ENCODE results near the gene KRTAP9-1. TPM values are rescaled to one million over a fixed set of nuclear protein-coding genes. Genes with fewer than 3 reads are reported as not detected.
"Not testable (repeated sequence)": the region's sequence is repeated elsewhere in the genome, so short reads cannot be mapped to it uniquely, and the experiment has no call there.

Gene KRTAP9-1
- total RNA-seq, 1 donor from 2014 or later: not detected

- H3K36me3 Mint-ChIP-seq (ENCODE audit: low read depth): no peaks in the 10 kb centered on the region
- H3K27me3 Mint-ChIP-seq (ENCODE audit: low read depth): peaks cover 65% of the 10 kb centered on the region
- no peak overlapping the region for H3K27ac Mint-ChIP-seq (ENCODE audit: unreplicated experiment)
- H3K9me3 Mint-ChIP-seq: no peaks in the 10 kb centered on the region
- TF ChIP-seq CTCF (conservative IDR thresholded peaks at IDR 0.05): no peak
- no peak for DNase-seq (ENCODE audit: low read depth, low spot score)
- no peak overlapping the region for H3K4me3 Mint-ChIP-seq
- no peaks in the 10 kb centered on the region for H3K4me1 Mint-ChIP-seq
Measured at GRCh38 chr17:41231731-41232130, 42.0 kb downstream of the KRTAP9-1 start.

- not testable (repeated sequence) for DNase-seq (ENCODE audit: low read depth, low spot score); H3K4me1 Mint-ChIP-seq; H3K36me3 Mint-ChIP-seq (ENCODE audit: low read depth); H3K4me3 Mint-ChIP-seq; H3K27ac Mint-ChIP-seq (ENCODE audit: unreplicated experiment); H3K9me3 Mint-ChIP-seq
- peaks cover 69% of the 10 kb centered on the region for H3K27me3 Mint-ChIP-seq (ENCODE audit: low read depth)
Measured at GRCh38 chr17:41232399-41233105, 42.9 kb downstream of the KRTAP9-1 start, which contains the start of gene KRTAP9-3. Gene KRTAP9-3 (plus strand): TSS chr17:41232449. CDS start chr17:41232502, 53 bp downstream.

- H3K27ac Mint-ChIP-seq (ENCODE audit: unreplicated experiment); H3K4me3 Mint-ChIP-seq: not testable (repeated sequence)
- peaks cover 67% of the 10 kb centered on the region for H3K27me3 Mint-ChIP-seq (ENCODE audit: low read depth)
Measured at GRCh38 chr17:41237116-41237515, 47.4 kb downstream of the KRTAP9-1 start.

GRCh38 chr17:41237949-41238437 lies 48.3 kb downstream of the KRTAP9-1 start, which contains the start of gene KRTAP9-8:
Gene KRTAP9-8 (plus strand): TSS chr17:41237999. CDS start chr17:41238052, 53 bp downstream.
- H3K4me1 Mint-ChIP-seq; H3K27ac Mint-ChIP-seq (ENCODE audit: unreplicated experiment); H3K9me3 Mint-ChIP-seq; DNase-seq (ENCODE audit: low read depth, low spot score); H3K36me3 Mint-ChIP-seq (ENCODE audit: low read depth); H3K4me3 Mint-ChIP-seq: not testable (repeated sequence)
- H3K27me3 Mint-ChIP-seq (ENCODE audit: low read depth): peaks cover 69% of the 10 kb centered on the region

More at GRCh38 chr17:41237116-41237515, 47.4 kb downstream of the KRTAP9-1 start:
- not testable (repeated sequence) for DNase-seq (ENCODE audit: low read depth, low spot score); H3K36me3 Mint-ChIP-seq (ENCODE audit: low read depth); H3K4me1 Mint-ChIP-seq; H3K9me3 Mint-ChIP-seq

Other genes with a start within 250 kb of the KRTAP9-1 start
- gene KRT39, start 222.9 kb upstream of the KRTAP9-1 start, total RNA-seq: not detected in 2 replicates
- not detected in 2 replicates for gene KRT40, start 205.6 kb upstream of the KRTAP9-1 start, total RNA-seq
- gene KRTAP3-3, start 195.7 kb upstream of the KRTAP9-1 start, total RNA-seq: not detected in 2 replicates
- gene KRTAP3-2, start 190.0 kb upstream of the KRTAP9-1 start, total RNA-seq: not detected in 2 replicates
- gene KRTAP3-1, start 180.8 kb upstream of the KRTAP9-1 start, total RNA-seq: not detected in 2 replicates
- not detected in 2 replicates for gene KRTAP1-5, start 162.7 kb upstream of the KRTAP9-1 start, total RNA-seq
- not detected in 2 replicates for gene KRTAP1-4, start 159.7 kb upstream of the KRTAP9-1 start, total RNA-seq
- gene KRTAP1-3, start 155.0 kb upstream of the KRTAP9-1 start, total RNA-seq: not detected in 2 replicates
- not detected in 2 replicates for gene KRTAP1-1, start 148.4 kb upstream of the KRTAP9-1 start, total RNA-seq
- gene KRTAP2-1, start 142.6 kb upstream of the KRTAP9-1 start, total RNA-seq: not detected in 2 replicates
- not detected in 2 replicates for gene KRTAP2-2, start 134.7 kb upstream of the KRTAP9-1 start, total RNA-seq
- gene KRTAP2-3, start 129.8 kb upstream of the KRTAP9-1 start, total RNA-seq: not detected in 2 replicates
- not detected in 2 replicates for gene KRTAP2-4, start 124.0 kb upstream of the KRTAP9-1 start, total RNA-seq
- gene KRTAP4-7, start 105.7 kb upstream of the KRTAP9-1 start, total RNA-seq: not detected in 2 replicates
- not detected in 2 replicates for gene KRTAP4-8, start 91.7 kb upstream of the KRTAP9-1 start, total RNA-seq
- gene KRTAP4-16, start 87.7 kb upstream of the KRTAP9-1 start, total RNA-seq: not detected in 2 replicates
- not detected in 2 replicates for gene KRTAP4-9, start 84.5 kb upstream of the KRTAP9-1 start, total RNA-seq
- not detected in 2 replicates for gene KRTAP4-11, start 71.5 kb upstream of the KRTAP9-1 start, total RNA-seq
- not detected in 2 replicates for gene KRTAP4-12, start 65.7 kb upstream of the KRTAP9-1 start, total RNA-seq
- not detected in 2 replicates for gene KRTAP4-6, start 49.3 kb upstream of the KRTAP9-1 start, total RNA-seq
- gene KRTAP4-5, start 40.1 kb upstream of the KRTAP9-1 start, total RNA-seq: not detected in 2 replicates
- gene KRTAP4-4, start 29.1 kb upstream of the KRTAP9-1 start, total RNA-seq: not detected in 2 replicates
- gene KRTAP4-3, start 21.7 kb upstream of the KRTAP9-1 start, total RNA-seq: not detected in 2 replicates
- gene KRTAP4-2, start 11.7 kb upstream of the KRTAP9-1 start, total RNA-seq: not detected in 2 replicates
- not detected in 2 replicates for gene KRTAP4-1, start 5.0 kb upstream of the KRTAP9-1 start, total RNA-seq
- not detected in 2 replicates for gene KRTAP9-2, start 36.8 kb downstream of the KRTAP9-1 start, total RNA-seq
- not detected in 2 replicates for gene KRTAP9-3, start 42.6 kb downstream of the KRTAP9-1 start, total RNA-seq
- not detected in 2 replicates for gene KRTAP9-8, start 48.1 kb downstream of the KRTAP9-1 start, total RNA-seq
- gene KRTAP9-4, start 59.8 kb downstream of the KRTAP9-1 start, total RNA-seq: not detected in 2 replicates
- not detected in 2 replicates for gene KRTAP9-9, start 65.5 kb downstream of the KRTAP9-1 start, total RNA-seq
- not detected in 2 replicates for gene KRTAP9-6, start 75.5 kb downstream of the KRTAP9-1 start, total RNA-seq
- not detected in 2 replicates for gene KRTAP9-7, start 85.8 kb downstream of the KRTAP9-1 start, total RNA-seq
- not detected in 2 replicates for gene KRTAP29-1, start 113.0 kb downstream of the KRTAP9-1 start, total RNA-seq
- gene KRTAP16-1, start 119.4 kb downstream of the KRTAP9-1 start, total RNA-seq: not detected in 2 replicates
- gene KRTAP17-1, start 125.8 kb downstream of the KRTAP9-1 start, total RNA-seq: not detected in 2 replicates
- gene KRT33A, start 160.9 kb downstream of the KRTAP9-1 start, total RNA-seq: not detected in 2 replicates
- not detected in 2 replicates for gene KRT33B, start 179.9 kb downstream of the KRTAP9-1 start, total RNA-seq
- not detected in 2 replicates for gene KRT34, start 192.4 kb downstream of the KRTAP9-1 start, total RNA-seq
- not detected in 2 replicates for gene KRT31, start 207.7 kb downstream of the KRTAP9-1 start, total RNA-seq
- not detected in 2 replicates for gene KRT37, start 234.7 kb downstream of the KRTAP9-1 start, total RNA-seq

Data from neural crest cell (in vitro differentiated cells).